HG03103 (cell line): ENCODE data around the gene MOB2.

Experiments
- ATAC-seq: cut with Tn5 transposase; IDR thresholded peaks from one replicate; pipeline ENCODE4 v1.9.1; 2021; ENCODE audit warnings: low read depth; ENCODE audit not compliant: unreplicated experiment

The MOB2 gene

DNA sequence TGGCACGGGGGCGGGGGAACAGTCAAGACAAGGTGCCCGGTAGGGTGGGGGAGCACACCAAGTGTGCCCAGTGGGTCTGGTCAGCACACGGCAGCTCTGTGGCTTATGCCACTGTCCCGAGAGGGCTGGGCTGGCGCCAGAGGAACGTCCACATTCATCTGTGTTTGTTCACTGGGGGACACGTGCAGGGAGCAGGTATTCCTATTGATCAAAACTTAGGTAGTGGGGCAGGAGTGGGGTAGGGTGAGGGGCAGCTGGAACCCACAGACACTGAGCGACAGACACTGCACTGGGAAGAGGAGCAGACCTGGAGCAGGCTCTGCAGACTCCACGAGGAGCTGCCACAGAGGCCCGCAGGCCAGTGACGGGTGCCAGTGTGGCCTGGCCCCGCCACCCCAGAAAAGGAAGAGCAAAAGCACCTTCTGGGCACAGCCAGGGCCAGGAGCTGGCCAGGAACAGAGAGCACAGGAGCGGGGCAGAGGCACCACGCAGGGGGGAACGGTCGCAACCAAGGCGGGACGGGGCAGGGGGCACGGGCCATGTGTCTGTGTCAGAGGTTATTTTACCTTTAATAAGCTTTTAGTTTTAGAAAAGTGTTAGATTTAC is 2.1 kb upstream of the MOB2 start:
- ATAC-seq = no peak

DNA sequence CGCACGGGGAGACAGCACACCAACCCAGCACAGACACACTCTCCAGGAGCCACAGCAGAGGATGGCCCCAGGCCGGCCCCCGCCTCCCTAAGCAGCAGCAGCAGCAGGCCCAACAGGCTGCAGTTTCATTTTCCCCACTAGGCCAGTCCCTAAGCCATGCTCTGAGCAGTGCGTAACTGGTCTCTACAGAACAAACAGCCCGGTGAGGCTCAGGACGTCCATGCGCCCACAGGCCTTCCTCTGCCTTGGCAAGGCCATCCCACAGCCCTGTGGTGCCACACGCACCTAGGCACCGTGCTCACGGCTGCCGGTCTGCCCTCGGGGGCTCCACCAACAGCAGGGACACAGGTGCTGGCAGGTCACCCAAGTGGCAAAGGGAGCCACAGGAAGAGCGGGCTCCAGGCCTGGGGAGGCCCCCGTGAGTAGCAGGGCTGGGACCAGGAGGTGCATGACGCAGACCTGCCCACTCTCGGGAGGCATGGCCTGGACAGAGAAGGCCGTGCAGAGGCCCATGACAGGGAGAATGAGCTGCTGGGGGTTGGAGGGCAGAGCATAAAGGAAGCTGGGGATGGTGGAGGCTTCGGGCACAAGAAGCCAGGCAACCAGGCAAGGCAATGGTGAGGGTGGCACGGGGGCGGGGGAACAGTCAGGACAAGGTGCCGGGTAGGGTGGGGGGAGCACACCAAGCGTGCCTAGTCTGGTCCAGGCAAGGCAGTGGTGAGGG is 1.4 kb upstream of the MOB2 start:
- no peak for ATAC-seq

DNA sequence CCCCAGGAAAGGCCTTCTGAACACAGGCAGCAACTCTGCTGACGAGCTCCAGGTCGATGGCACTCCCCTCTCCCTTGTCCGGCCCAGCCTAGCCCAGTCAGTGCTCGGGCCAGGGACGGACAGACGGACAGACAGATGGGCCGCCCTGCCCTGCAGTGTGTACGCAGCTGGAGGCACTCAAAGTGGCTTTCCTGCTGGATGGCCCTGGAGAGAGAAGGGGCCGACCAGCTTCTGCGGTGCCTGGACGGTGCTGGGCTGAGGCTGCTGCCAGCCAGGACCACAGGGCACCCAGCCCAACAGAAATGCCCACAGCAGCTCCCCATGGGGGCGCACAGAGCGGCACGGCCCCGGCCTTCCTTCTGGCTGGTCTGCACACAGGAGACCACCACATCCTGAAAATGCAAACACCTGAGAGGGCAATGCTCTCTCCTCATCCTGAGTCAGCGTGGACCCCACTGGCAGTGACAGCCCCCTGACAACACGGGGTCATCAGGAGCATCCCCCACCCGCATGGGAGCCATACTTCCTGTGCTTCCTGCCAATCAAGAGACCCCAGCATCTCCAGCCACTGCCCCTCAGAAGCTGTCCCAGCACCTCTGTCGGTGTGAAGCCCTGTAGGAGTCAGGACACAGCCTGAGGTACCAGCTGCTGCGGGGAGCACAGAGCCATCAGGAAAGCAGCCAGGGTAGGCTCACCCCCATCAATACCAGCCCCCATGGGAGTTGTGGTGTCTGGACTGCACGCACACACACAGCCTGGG is 692 bp upstream of the MOB2 start:
- no peak for ATAC-seq

DNA sequence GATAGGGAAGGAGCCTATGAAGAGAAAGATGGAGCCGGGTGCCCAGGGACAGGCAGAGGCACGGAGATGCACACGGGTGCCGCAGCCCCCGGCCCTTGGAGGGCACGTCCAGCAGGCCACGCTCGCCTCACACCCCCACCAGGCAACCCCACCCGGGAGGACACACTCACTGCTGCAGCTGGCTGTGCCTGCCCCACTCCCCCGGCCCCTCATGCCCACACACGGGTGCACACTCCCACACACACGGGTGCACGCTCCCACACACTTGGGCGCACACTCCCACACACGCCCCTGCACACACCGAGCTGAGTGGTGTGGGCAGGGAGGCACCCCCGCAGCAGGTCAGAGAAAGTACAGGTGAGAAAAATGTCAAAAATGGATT is 1.1 kb downstream of the MOB2 start:
- no peak for ATAC-seq

DNA sequence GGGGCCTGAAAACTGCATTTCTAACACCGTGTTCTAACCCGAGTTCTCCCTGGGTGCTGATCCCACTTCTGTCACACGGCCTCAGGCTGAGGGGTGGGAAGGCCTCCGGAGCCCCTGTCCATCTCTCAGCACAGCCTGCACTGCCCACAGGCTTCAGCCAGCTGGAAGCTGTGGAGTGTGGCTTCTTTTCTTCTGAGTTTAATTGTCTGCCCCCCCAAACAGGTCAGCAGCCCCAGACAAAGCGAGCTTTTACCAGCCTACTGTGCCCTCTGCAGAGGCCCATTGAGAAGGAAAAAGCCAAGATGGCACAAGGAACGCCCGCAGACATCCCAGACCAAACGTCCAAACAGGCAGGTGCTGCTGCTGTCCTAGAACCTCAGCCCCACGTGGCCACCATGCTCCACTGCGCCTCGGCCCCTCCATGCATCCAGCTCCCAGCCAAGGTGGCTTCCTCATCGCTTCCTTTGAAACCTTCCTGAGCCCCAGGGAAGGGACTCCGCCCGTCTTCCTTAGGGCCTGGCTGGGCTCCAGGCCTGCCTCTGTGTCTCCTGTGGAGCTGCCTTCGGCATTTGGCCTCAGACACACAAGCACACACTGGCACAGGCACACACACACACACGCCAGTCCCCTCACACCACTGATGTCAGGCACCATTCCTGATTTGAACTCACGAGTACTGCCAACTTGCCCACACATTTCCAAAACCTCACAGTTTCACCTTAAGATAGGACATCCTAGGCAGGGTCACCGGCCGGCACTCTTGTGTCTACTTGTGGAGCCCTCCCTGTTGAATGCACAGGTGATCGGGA is 1.7 kb downstream of the MOB2 start:
- no peak for ATAC-seq

DNA sequence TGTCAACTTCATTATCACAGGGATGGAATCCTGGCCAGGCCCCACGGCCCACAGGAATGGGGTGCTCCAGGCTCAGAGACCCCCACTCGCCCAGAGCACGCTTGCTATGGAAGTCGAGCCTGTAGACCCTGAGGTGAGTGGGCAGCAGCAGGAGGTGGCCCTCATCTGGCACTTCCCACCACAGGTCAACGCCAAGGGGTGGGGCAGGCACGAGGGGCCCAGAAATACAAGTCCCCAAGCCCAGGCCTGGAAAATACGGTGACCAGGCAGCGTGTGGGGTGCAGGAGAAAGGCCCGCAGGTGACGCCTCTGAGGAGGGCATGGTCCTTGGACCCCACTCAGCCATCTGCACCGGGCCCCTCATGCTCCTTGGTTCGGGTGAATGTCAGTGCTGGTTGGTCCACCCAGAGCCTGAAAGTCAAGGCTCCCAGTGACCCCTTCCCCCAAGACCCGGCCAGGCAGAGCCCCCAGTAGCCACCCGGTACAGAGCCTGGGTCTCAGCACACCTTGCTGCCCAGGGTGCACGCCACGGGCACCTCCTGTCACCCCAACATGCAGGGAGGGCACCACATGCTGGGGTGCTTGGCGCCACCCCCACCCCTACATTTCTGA is 2.4 kb downstream of the MOB2 start:
- no peak for ATAC-seq

DNA sequence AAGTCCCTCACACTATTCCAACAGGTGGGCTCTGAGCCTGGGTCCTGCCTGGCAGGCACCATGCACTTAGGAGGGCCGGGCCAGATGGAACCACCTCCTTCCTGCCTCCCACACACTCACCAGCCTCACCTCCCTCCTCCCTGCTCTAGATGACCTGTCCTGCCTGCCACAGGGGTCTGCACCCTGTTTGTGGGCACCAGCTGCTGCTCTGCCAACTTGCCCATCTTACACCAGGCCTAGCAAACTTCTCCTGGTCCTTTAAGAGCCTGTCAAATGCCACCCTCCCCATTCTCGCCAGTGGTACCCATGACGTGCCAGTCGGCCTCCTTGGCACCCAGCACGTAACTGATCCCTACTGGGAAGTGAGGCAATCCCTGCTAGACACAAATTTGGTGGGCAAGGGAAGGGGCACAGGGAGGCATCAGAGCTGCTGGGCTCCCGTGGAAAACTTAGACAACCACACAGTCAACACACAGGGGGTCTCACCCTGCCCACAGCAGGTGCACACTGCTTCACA is 3.1 kb downstream of the MOB2 start:
- ATAC-seq = no peak

DNA sequence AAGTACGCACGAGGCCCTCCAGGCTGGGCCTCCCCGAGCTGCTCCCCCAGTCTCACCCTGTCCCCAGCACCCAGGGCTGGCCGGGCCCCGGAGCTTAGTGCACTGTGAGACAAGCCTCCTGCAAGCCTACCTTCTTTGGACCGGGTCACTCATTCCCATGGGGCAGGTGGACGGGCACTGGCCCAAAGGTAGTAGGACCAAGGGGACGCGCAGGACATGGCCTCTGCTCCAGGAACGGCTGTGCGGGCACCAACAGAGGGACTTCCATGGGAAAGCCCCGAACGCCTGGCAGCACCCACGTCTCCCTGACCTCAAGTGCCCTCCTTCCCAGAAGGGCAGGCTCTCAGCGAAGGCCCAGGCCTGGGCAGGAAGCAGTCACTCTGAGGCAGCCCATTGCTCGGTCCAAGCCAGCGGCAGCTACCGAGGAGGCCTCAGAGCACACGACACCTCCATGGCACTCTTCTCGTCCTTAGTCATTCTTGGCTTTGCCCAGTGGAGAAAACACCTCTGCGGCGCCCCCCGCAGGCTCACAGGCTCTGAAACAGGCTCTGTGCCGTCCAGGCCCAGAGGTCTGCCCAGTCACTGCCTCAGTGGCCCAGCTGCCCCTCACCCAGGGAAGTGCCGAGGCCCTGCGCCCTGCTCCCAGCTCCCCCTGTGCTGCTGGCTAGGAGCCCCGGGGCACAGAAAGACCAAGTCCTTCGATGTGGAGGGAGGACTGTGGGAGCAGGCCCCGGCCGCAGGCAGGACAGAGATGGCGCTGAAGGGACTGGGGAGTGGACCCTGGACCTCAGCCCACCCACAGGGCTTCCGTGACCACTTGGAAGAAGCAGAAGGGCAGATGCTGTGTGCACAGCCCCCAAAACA is 3.8 kb downstream of the MOB2 start:
- ATAC-seq = no peak

DNA sequence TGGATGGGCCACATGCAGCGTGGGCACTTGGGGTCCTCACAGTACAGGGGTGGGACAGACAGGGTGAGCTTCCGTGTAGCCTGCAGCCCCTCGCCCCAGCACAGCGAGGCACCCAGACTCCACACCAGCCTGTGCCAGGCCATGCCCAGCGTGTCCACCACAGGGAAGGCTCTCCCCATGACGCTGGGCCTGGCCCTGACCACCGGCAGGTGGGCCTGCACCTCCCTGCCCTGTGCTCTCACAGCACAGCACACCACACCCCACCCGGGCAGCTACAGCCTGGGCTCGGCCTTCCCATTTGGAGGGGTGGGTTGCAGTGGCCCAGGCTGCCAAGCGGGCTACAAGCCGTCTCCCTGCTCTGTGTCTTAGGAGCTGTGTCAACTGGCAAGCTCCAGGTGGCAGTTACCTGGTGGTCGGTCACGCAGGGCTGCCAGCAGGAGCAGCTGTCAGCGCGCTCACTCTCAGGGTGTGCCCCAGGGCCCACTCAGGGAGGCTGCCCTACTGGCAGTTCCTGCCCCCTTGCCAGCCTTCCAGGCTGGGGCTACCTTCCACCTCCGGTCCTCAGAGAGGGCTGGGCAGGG is 4.6 kb downstream of the MOB2 start:
- no peak for ATAC-seq

DNA sequence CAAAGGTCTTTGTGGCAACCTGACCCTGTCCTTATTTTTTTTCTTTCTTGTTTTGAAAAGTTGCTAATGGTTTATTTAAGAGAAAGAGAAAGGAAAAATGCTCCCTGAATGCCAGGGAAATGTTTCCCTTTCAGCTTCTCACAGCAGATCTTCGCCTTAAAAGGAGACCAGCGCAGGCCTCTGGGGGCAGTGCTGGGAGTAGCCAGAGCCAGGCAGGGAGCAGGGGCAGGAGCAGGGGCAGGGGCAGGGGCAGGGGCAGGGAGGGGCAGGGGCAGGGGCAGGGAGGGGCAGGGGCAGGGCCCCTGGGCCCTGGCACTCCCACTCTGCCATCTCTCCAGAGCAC is 5.1 kb downstream of the MOB2 start:
- ATAC-seq = no peak

DNA sequence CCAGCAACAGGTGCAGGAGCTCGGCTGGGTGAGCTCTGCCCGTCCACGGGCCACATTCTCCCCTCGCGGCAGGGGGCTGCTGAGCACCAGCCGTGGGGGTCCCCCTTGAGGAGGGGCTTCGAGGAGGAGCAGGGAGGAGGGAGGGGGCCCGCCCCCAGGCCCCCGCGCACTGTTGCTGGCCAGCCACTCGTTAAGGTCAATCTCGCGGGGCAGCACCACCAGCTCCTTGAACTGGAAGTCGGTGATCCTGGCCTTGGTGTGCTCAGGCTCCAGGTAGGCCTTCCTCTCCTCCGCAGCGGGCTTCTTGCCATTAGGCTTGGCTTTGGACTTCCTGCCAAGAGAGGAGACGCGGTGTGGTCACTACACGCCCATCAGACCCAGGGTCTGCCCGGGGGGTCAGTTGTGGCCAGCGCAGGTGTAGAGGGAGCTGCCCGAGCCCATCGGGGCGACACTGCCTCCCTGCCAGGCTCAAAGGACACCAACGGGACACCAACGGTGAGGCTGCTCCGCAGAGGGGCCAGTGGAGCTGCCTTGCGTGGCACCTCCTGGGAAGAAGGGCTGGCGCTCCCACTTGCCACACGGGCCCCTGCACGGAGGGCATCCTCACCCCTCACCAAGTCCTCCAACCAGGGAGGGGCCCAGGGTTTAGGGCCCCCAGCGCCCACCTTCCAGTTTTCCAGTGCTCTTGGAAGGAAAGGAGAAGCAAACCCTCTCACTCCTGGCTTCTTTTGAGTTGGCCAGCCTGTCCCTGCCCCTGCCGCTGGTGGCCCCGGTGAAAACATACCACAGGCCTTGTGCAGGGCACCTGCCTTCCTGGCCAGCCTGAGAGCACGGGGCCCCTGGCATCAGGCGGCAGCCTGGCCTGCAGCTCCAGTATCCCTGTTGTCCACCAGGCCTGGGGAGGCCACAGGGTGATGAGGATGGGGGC is 5.8 kb downstream of the MOB2 start:
- no peak for ATAC-seq

DNA sequence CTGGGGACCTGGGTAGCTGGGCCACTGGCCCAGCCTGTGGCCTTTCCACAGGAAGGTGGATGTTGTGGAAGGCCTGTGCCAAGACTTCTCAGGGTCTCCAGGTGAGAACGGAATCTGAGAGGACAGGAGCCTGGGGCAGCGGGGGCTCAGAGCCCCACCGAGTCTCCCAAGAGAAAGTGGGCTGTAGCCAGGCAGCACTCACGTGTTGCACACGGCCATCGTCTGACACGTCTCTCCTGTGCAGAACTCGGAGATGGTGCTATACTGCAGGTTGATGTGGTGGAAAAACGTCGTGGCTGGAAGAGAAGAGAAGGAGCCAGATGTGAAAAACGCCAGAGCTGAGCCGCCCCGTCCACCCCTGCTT is 6.4 kb downstream of the MOB2 start:
- ATAC-seq = no peak

DNA sequence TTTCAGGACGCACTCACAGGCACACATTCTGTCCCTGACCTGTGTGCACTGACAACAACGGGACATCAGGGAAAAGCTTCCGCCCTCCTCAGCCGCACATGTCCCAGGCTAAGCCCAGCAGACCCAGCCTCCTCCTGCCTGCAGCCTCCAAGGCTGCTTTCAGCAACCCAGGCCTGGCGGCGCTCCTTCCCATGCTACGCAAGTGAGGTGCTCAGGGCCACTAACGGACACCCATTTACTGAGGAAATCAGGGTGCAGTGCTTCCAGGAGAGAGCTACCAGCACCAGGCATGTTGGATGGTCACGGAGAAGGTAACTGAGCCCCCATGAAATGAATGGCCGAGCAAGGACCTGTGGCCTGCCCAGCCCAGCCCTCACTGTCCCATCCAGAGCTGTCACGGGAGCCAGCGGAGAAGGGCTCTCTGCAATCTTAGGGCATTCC is 6.9 kb downstream of the MOB2 start:
- ATAC-seq = no peak

DNA sequence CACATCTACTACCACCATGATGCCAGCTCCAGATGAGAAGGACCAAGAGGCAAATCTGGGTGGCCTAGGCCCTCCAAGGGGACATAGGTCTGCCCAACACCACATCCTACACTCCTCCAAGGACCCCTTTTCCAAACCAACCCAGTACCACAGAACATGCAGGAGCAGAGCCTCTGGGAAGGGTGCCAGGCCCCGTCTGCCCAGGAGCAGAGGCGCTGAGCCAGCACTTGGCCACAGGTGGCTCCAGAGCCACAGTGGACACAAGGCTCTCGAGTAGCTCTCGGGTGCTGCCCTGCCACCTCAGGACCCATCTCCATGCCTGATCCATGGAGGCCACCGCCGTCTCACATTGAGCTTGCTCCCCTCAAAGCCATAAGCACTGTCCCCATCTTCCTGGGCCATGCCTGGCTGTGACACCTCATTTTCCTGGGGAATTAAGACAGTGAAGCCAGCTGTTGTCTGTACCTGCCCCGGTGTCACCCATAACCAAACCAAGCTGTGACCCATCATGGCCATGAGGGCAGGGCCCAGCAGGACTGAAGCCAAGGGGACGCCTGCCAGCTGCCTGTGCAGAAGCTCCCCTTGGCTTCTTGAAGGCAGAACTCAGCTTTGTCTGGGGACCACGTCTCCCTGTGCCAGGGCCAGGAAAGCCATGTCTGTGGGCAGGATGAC is 7.4 kb downstream of the MOB2 start:
- ATAC-seq = no peak

DNA sequence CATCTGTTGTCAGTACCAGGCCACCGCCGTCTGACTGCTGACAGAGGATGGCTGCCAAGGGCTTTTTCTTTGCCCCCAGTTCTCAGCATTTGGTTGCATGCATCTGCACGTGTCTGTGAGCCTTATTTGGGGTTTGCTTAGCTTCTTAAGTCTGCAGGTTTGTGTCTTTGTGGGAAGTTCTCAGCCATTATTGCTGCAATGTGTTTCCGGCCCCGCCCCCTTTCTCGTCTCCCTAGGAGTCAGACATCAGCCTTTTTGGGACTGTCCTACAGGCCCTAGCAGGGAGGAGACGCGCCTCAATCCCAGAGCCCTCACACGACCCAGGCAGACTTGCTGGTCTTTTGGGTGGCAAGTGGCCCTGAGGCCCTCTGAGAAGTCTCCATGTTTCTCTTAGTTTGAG is 8.0 kb downstream of the MOB2 start:
- no peak for ATAC-seq

DNA sequence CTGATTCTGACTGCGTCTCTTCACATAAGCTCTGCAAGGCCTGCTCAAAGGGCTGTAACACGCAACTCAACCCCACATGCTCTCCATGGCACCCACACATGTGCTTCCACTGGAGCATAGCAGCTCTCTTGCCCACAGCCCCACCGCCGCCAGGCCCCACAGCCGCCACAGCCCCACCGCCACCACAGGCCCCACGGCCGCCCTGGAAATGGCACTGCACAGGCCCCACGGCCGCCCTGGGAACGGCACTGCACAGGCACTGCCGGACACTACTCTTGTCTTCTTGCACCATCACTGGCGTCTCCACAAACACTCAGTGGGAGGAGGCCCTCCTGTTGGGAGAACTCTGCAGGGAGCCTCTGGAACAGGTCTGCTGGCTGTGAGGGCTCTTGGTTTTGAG is 8.6 kb downstream of the MOB2 start:
- ATAC-seq = no peak

DNA sequence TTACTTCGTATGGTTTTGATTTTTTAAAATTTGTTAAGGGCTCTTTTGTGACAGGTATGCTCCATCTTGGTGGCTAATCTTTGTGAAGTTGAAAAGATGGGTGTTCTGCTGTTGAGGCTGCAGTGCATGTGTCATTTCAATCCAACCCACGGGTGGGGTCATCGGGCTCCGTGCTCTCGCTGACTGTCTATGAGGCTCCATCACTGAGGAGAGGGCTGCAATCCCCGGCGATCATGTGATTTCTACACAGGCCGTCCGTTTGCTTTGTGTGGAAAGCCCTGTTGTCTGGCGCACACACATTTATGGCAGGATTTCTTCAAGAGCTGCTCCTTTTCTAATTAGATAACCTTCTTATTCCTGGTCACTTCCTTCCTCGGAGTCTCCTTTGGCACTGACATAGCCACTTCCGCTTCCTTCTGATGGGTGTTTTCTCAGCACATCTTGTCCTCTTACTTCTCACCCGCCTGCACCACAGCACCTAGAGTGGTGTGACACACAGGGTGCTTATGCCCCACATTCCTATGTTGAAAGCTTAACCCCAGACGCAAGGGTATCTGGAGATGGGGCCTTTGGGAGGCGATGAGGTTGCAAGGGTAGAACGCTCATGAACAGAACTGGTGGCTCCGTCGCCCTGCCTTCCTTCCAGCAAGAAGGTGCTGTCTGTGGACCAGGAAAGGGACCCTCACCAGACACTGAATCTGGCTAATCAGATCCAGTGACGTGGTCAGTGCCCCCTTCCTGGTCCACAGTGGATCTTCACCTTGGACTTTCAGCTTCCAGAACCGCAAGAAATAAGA is 9.4 kb downstream of the MOB2 start:
- no peak for ATAC-seq
